HCT116 (cell line): ENCODE results near the gene CCDC158. TPM values are rescaled to one million over a fixed set of nuclear protein-coding genes. Genes with fewer than 3 reads are reported as not detected.

Experiments
- ATAC-seq: fragments of 200-7000 bp; cut with Tn5 transposase; 2 replicates; pipeline ENCODE4 v1.9.1; 2020; ENCODE audit warnings: mild to moderate bottlenecking, moderate library complexity
- BruUV-seq: library from RNA; stranded (reverse); fragments of 400-500 nt; replicated peaks from 2 replicates; lab custom pipeline; 2021; lab: Mats Ljungman, UMichigan
- CTCF ChIA-PET: fragments of 300-600 bp; sonication (Branson Sonifier 250); formaldehyde crosslinking; loops from one replicate; lab custom pipeline; 2021; ENCODE audit warnings: antibody characterized with exemption; lab: Charles Lee
- POLR2A ChIA-PET: fragments of 300-600, 350-600 bp; sonication (Branson Sonifier 250); formaldehyde crosslinking; loops from one replicate; lab custom pipeline; 2021; ENCODE audit warnings: antibody characterized with exemption; lab: Charles Lee
- RAD21 ChIA-PET, 2 experiments: fragments of 300-600 bp; sonication (Branson Sonifier 250); formaldehyde crosslinking; loops; one replicate each; lab custom pipeline; 2023; ENCODE audit warnings: low total read pairs in 2 of 2; ENCODE audit not compliant: uncharacterized antibody in 2 of 2, unreplicated experiment in 2 of 2, low non-redundant PET in 1 of 2; lab: Charles Lee
- DNase-seq: peaks from one replicate; pipeline ENCODE4 v3.0.0-alpha.2; 2010; ENCODE audit warnings: low read depth, low spot score
- H2AFZ ChIP-seq: fragments of 200-600 bp; shearing (Covaris generic), sonication (generic); 2 replicates; pipeline ENCODE4 v1.6.1; 2017; ENCODE audit warnings: low read depth, mixed run types, mixed read lengths, antibody characterized with exemption, low read length; ENCODE audit not compliant: poor library complexity, severe bottlenecking
- H3K27ac ChIP-seq: 2 replicates; pipeline ENCODE4 v1.5.1; 2012; ENCODE audit warnings: low read depth, low read length
- H3K27me3 ChIP-seq: fragments of 200-600 bp; sonication (generic); 2 replicates; pipeline ENCODE4 v1.6.1; 2016; ENCODE audit warnings: mixed run types, low read length, mixed read lengths; ENCODE audit not compliant: insufficient read depth
- H3K36me3 ChIP-seq, 2 experiments: fragments of 200-500 bp in 1 of 2; fragments of 200-600 bp in 1 of 2; sonication (Bioruptor generic) in 1 of 2; sonication (generic) in 1 of 2; 2 replicates each; pipeline versions ENCODE4 v1.5.1 to v1.6.1; 2014 to 2016; ENCODE audit warnings: low read length in 2 of 2, inconsistent platforms in 1 of 2, mixed read lengths in 1 of 2, mixed run types in 1 of 2; ENCODE audit not compliant: insufficient read depth in 2 of 2, control insufficient read depth in 1 of 2
- H3K4me1 ChIP-seq, 2 experiments: fragments of 200-600 bp in 1 of 2; sonication (generic) in 1 of 2; 2 replicates each; pipeline versions ENCODE4 v1.5.1 to v1.6.1; 2012 to 2017; ENCODE audit warnings: low read length in 2 of 2, inconsistent platforms in 1 of 2, mild to moderate bottlenecking in 1 of 2, mixed read lengths in 1 of 2, mixed run types in 1 of 2, moderate library complexity in 1 of 2; ENCODE audit not compliant: insufficient read depth in 2 of 2, control insufficient read depth in 1 of 2
- H3K4me2 ChIP-seq: fragments of 200-600 bp; sonication (generic); 2 replicates; pipeline ENCODE4 v1.6.1; 2017; ENCODE audit warnings: mixed run types, low read length, mixed read lengths
- H3K4me3 ChIP-seq, 2 experiments: fragments of 200-600 bp in 1 of 2; sonication (generic) in 1 of 2; replicated peaks in 1 of 2; 2 replicates each; pipeline ENCODE4 v1.5.1; 2011 to 2016; ENCODE audit warnings: low read length in 2 of 2, control low read depth in 1 of 2, low read depth in 1 of 2, mild to moderate bottlenecking in 1 of 2, mixed read lengths in 1 of 2, mixed run types in 1 of 2
- H3K79me2 ChIP-seq: fragments of 200-600 bp; sonication (generic); 2 replicates; pipeline ENCODE4 v1.6.1; 2017; ENCODE audit warnings: mild to moderate bottlenecking, mixed run types, low read length, moderate library complexity, mixed read lengths; ENCODE audit not compliant: insufficient read depth
- H3K9ac ChIP-seq: fragments of 200-600 bp; sonication (generic); 2 replicates; pipeline ENCODE4 v1.6.1; 2016; ENCODE audit warnings: low read length, mixed read lengths
- H3K9me2 ChIP-seq: fragments of 200-600 bp; sonication (generic), shearing (Covaris generic); 2 replicates; pipeline ENCODE4 v1.6.1; 2017; ENCODE audit warnings: mixed run types, mild to moderate bottlenecking, moderate library complexity; ENCODE audit not compliant: insufficient read depth
- H3K9me3 ChIP-seq, 2 experiments: fragments of 200-500 bp in 1 of 2; fragments of 200-600 bp in 1 of 2; sonication (Bioruptor generic) in 1 of 2; sonication (generic) in 1 of 2; 2 replicates each; pipeline ENCODE4 v1.6.1; 2014 to 2017; ENCODE audit warnings: low read length in 2 of 2, mixed read lengths in 2 of 2, inconsistent platforms in 1 of 2, low read depth in 1 of 2, mild to moderate bottlenecking in 1 of 2, mixed run types in 1 of 2, moderate library complexity in 1 of 2; ENCODE audit not compliant: control insufficient read depth in 1 of 2, insufficient read depth in 1 of 2
- H4K20me1 ChIP-seq: fragments of 200-600 bp; sonication (generic), shearing (Covaris generic); 2 replicates; pipeline ENCODE4 v1.6.1; 2017; ENCODE audit warnings: mixed run types, mild to moderate bottlenecking, moderate library complexity; ENCODE audit not compliant: insufficient read depth
- ATF3 ChIP-seq: IDR thresholded peaks from 2 replicates; pipeline ENCODE4 v1.6.1; 2012
- CEBPB ChIP-seq: IDR thresholded peaks from 2 replicates; pipeline ENCODE4 v1.6.1; 2012; ENCODE audit warnings: low read depth
- CTCF ChIP-seq, 3 experiments: fragments of 200-600 bp in 1 of 3; sonication (generic) in 1 of 3; IDR thresholded peaks in 2 of 3; conservative IDR thresholded peaks in 1 of 3; 2 replicates each; pipeline ENCODE4 v1.5.1; 2012 to 2017; ENCODE audit warnings: low read depth in 2 of 3, low read length in 2 of 3, antibody characterized with exemption in 1 of 3, borderline replicate concordance in 1 of 3, control low read depth in 1 of 3, mild to moderate bottlenecking in 1 of 3, mixed read lengths in 1 of 3, mixed run types in 1 of 3, moderate library complexity in 1 of 3; ENCODE audit not compliant: insufficient read depth in 1 of 3
- EGR1 ChIP-seq: IDR thresholded peaks from 2 replicates; pipeline ENCODE4 v1.6.1; 2012; ENCODE audit warnings: low read depth
- EZH2phosphoT487 ChIP-seq: fragments of 200-600 bp; IDR thresholded peaks from 2 replicates; pipeline ENCODE4 v1.6.1; 2018; ENCODE audit warnings: antibody characterized with exemption, borderline replicate concordance
- JUND ChIP-seq: IDR thresholded peaks from 2 replicates; pipeline ENCODE4 v1.6.1; 2012
- RAD21 ChIP-seq: IDR thresholded peaks from 2 replicates; pipeline ENCODE4 v1.6.1; 2012; ENCODE audit warnings: low read depth, mild to moderate bottlenecking
- REST ChIP-seq: IDR thresholded peaks from 2 replicates; pipeline ENCODE4 v1.6.1; 2012; ENCODE audit warnings: low read depth
- SIN3A ChIP-seq: IDR thresholded peaks from 2 replicates; pipeline ENCODE4 v1.6.1; 2012; ENCODE audit warnings: low read depth
- SRF ChIP-seq: IDR thresholded peaks from 2 replicates; pipeline ENCODE4 v1.6.1; 2012; ENCODE audit warnings: low read depth
- YY1 ChIP-seq: IDR thresholded peaks from 2 replicates; pipeline ENCODE4 v1.6.1; 2011; ENCODE audit warnings: low read length, low read depth, moderate library complexity, mild to moderate bottlenecking; ENCODE audit not compliant: insufficient replicate concordance; ENCODE audit errors: extremely low read depth
- ZBTB33 ChIP-seq: IDR thresholded peaks from 2 replicates; pipeline ENCODE4 v1.6.1; 2011; ENCODE audit warnings: mild to moderate bottlenecking, low read length, moderate library complexity; ENCODE audit not compliant: insufficient replicate concordance; ENCODE audit errors: extremely low read depth
- ZFX ChIP-seq: fragments of 450-650 bp; IDR thresholded peaks from 2 replicates; pipeline ENCODE4 v1.6.1; 2017
- intact Hi-C: fragments of 100-400 bp; cut with micrococcal nuclease; formaldehyde crosslinking; loops from 2 replicates; pipeline ENCODE4 v1.10.0; 2022
- total RNA-seq: library from RNA; stranded (reverse); gene quantifications from one replicate; pipeline ENCODE4 v1.2.1, GENCODE V29; 2021; ENCODE audit not compliant: unreplicated experiment

Gene CCDC158
- total RNA-seq, 1 experiment from 2014 or later: not detected

- H4K20me1 ChIP-seq: no peaks in the 10 kb centered on the region
- intact Hi-C loops: no loop called here
- 0 out of 4 replicates have a peak, but pooled peaks cover 0 to 2% of the 10 kb centered on the region in 2 experiments for H3K36me3 ChIP-seq
- ChIA-PET RAD21 (no interaction called here), CTCF (no interaction called here), POLR2A (no interaction called here)
- H3K27ac ChIP-seq: no peak overlapping the region
- peaks cover 9% of the 10 kb centered on the region for H3K79me2 ChIP-seq
- no peak for DNase-seq
- no peaks in the 10 kb centered on the region for H3K9me3 ChIP-seq
- no TSS peak for BruUV-seq
- peaks cover 9 to 11% of the 10 kb centered on the region in 2 experiments; a peak in 3 of 4 replicates for H3K4me1 ChIP-seq
- H3K9me2 ChIP-seq: no peaks in the 10 kb centered on the region
- no peak for ATAC-seq
- no peaks in the 10 kb centered on the region for H3K27me3 ChIP-seq
- H3K4me2 ChIP-seq: no peak overlapping the region
- no peak for TF ChIP-seq SRF
- TF ChIP-seq RAD21: no peak
- no peak for TF ChIP-seq REST
- TF ChIP-seq ZFX: no peak
- TF ChIP-seq EZH2phosphoT487: no peak
- TF ChIP-seq SIN3A: no peak
- no peak for TF ChIP-seq YY1
- TF ChIP-seq CTCF (IDR thresholded peaks at IDR 0.05 in 2 of 3, conservative IDR thresholded peaks at IDR 0.05 in 1 of 3; ENCODE audit: borderline replicate concordance in 1 of 3, insufficient read depth in 1 of 3, low read depth in 2 of 3, low read length in 2 of 3): no peak
- no peak for TF ChIP-seq EGR1
- no peak for TF ChIP-seq JUND
- no peak for TF ChIP-seq ZBTB33
- no peak for TF ChIP-seq CEBPB
- no peak for TF ChIP-seq ATF3
- no peak overlapping the region for H3K4me3 ChIP-seq
- no peak overlapping the region for H2AFZ ChIP-seq
- H3K9ac ChIP-seq: no peak overlapping the region
These were observed 109.0 kb downstream of the CCDC158 start for GRCh38 chr4:76311896-76312331.
